K562 (cell line): ENCODE results near the gene ATF6B. TPM values are rescaled to one million over a fixed set of nuclear protein-coding genes. Genes with fewer than 3 reads are reported as not detected.
A peak's percentile ranks its signal among the peaks of the same experiment; 100 is the strongest.

ENCODE experiments used
- ATF1 ChIP-seq, 2 experiments: fragments of 450-650 bp in 1 of 2; IDR thresholded peaks; 2 replicates each; pipeline ENCODE4 v1.6.1; 2016; ENCODE audit warnings: missing compliant biosample characterization in 1 of 2, missing genetic modification characterization in 1 of 2
- CBX1 ChIP-seq: sonication (generic); IDR thresholded peaks from 2 replicates; pipeline ENCODE4 v1.6.1; 2016; ENCODE audit warnings: antibody characterized with exemption, low read depth, mild to moderate bottlenecking
- CSDE1 ChIP-seq, 2 experiments: fragments of 450-650 bp; IDR thresholded peaks; 2 replicates each; pipeline ENCODE4 v1.6.1; 2016; ENCODE audit warnings: mild to moderate bottlenecking in 1 of 2
- FOXA3 ChIP-seq, 2 experiments: fragments of 450-650 bp in 1 of 2; sonication (generic) in 1 of 2; formaldehyde crosslinking; IDR thresholded peaks in 1 of 2; conservative IDR thresholded peaks in 1 of 2; 2 replicates each; pipeline versions ENCODE4 v1.4.0 to v1.8.0; 2020 to 2022; ENCODE audit warnings: mild to moderate bottlenecking in 2 of 2, missing genetic modification reagents in 1 of 2
- HDAC3 ChIP-seq: fragments of 450-650 bp; IDR thresholded peaks from 2 replicates; pipeline ENCODE4 v1.6.1; 2018; ENCODE audit warnings: borderline replicate concordance, mild to moderate bottlenecking, moderate library complexity; ENCODE audit not compliant: partially characterized antibody
- HEY1 ChIP-seq: fragments of 250-450 bp; sonication (Bioruptor Pico); IDR thresholded peaks from 2 replicates; pipeline ENCODE4 v1.5.0; 2020; ENCODE audit warnings: mild to moderate bottlenecking, moderate library complexity, borderline replicate concordance
- HNRNPLL ChIP-seq: fragments of 200-400 bp; formaldehyde crosslinking; IDR thresholded peaks from 2 replicates; pipeline ENCODE4 v1.6.1; 2017; ENCODE audit warnings: low read length, low read depth, mild to moderate bottlenecking; ENCODE audit not compliant: poor library complexity, severe bottlenecking
- NFATC3 ChIP-seq: fragments of 450-650 bp; IDR thresholded peaks from 2 replicates; pipeline ENCODE4 v1.6.1; 2017; ENCODE audit warnings: mild to moderate bottlenecking
- NFIX ChIP-seq: fragments of 250-450 bp; sonication (Bioruptor Pico); IDR thresholded peaks from 2 replicates; pipeline ENCODE4 v1.4.0; 2020; ENCODE audit warnings: low read depth, mild to moderate bottlenecking, moderate library complexity
- POLR3G ChIP-seq: IDR thresholded peaks from 2 replicates; pipeline ENCODE4 v1.6.1; 2011; ENCODE audit not compliant: insufficient read length, insufficient replicate concordance; ENCODE audit errors: extremely low read depth
- RB1 ChIP-seq: fragments of 450-650 bp; IDR thresholded peaks from 2 replicates; pipeline ENCODE4 v1.6.1; 2017; ENCODE audit warnings: low read depth, mild to moderate bottlenecking
- RBM14 ChIP-seq: fragments of 200-400 bp; formaldehyde crosslinking; IDR thresholded peaks from 2 replicates; pipeline ENCODE4 v1.6.1; 2018; ENCODE audit warnings: low read depth, mild to moderate bottlenecking, low read length, moderate library complexity, borderline replicate concordance; ENCODE audit not compliant: insufficient read depth
- RFX1 ChIP-seq: fragments of 450-650 bp; IDR thresholded peaks from 2 replicates; pipeline ENCODE4 v1.6.1; 2016; ENCODE audit warnings: mild to moderate bottlenecking, moderate library complexity
- SMARCA4 ChIP-seq: fragments of 450-650 bp; IDR thresholded peaks from 2 replicates; pipeline ENCODE4 v1.6.1; 2016
- SMARCA5 ChIP-seq: fragments of 450-650 bp; IDR thresholded peaks from 2 replicates; pipeline ENCODE4 v1.6.1; 2016
- SP2 ChIP-seq: IDR thresholded peaks from 2 replicates; pipeline ENCODE4 v1.6.1; 2011; ENCODE audit warnings: mild to moderate bottlenecking, low read depth, low read length, moderate library complexity; ENCODE audit not compliant: poor library complexity, severe bottlenecking; ENCODE audit errors: extremely low read depth
- TARDBP ChIP-seq: fragments of 450-650 bp; IDR thresholded peaks from 2 replicates; pipeline ENCODE4 v1.6.1; 2016
- TEAD1 ChIP-seq, 2 experiments: fragments of 450-650 bp in 1 of 2; sonication (generic) in 1 of 2; formaldehyde crosslinking; IDR thresholded peaks; 2 replicates each; pipeline versions ENCODE4 v1.4.0 to v1.8.0; 2020 to 2022; ENCODE audit warnings: mild to moderate bottlenecking in 2 of 2, missing genetic modification reagents in 1 of 2
- TEAD4 ChIP-seq, 2 experiments: sonication (generic) in 1 of 2; formaldehyde crosslinking in 1 of 2; IDR thresholded peaks; 2 replicates each; pipeline versions ENCODE4 v1.6.1 to v1.8.0; 2012 to 2022; ENCODE audit warnings: borderline replicate concordance in 1 of 2, inconsistent platforms in 1 of 2, low read length in 1 of 2, mild to moderate bottlenecking in 1 of 2, missing genetic modification reagents in 1 of 2
- TGIF2 ChIP-seq: sonication (generic); formaldehyde crosslinking; IDR thresholded peaks from 2 replicates; pipeline ENCODE4 v1.8.1; 2022; ENCODE audit warnings: mild to moderate bottlenecking, missing genetic modification reagents, moderate library complexity
- ZBTB17 ChIP-seq: fragments of 450-650 bp; formaldehyde crosslinking; IDR thresholded peaks from 2 replicates; pipeline ENCODE4 v1.4.0; 2020; ENCODE audit warnings: mild to moderate bottlenecking
- ZNF668 ChIP-seq: fragments of 250-450 bp; sonication (Bioruptor Pico); IDR thresholded peaks from 2 replicates; pipeline ENCODE4 v1.8.0; 2022; ENCODE audit warnings: mild to moderate bottlenecking, inconsistent platforms
- ZNF75A ChIP-seq: fragments of 450-650 bp; formaldehyde crosslinking; IDR thresholded peaks from 2 replicates; pipeline ENCODE4 v1.4.0; 2020; ENCODE audit warnings: mild to moderate bottlenecking
- polyA plus RNA-seq, 8 experiments: library from polyadenylated mRNA; depleted of rRNA in 4 of 8; stranded (reverse) in 5 of 8; unstranded in 3 of 8; fragments of >200 nt; fragmentation: Nextera tagmentation in 2 of 8; fragmentation: Illumina TruSeq in 1 of 8; extraction: Ambion mirVana in 2 of 8; extraction: Trizol in 1 of 8; gene quantifications; 2 replicates each; pipeline versions ENCODE4 v1.2.1 to v1.2.3, GENCODE V29; 2011 to 2014; ENCODE audit warnings: inconsistent platforms in 1 of 8, missing spikeins in 1 of 8
- total RNA-seq, 7 experiments: library from RNA; depleted of rRNA in 6 of 7; stranded (reverse); fragments of >200 nt in 6 of 7; fragmentation: Illumina TruSeq in 2 of 7; extraction: Trizol in 2 of 7; gene quantifications; 2 replicates each; pipeline versions ENCODE4 v1.2.1 to v1.2.3, GENCODE V29; 2011 to 2021; ENCODE audit warnings: low replicate concordance in 1 of 7
- TF ChIP-seq, protein P1 (sequence below): IDR thresholded peaks from 2 replicates; pipeline ENCODE4 v1.6.1; 2011; ENCODE audit not compliant: insufficient read length; ENCODE audit errors: extremely low read depth
- TF ChIP-seq, protein P2 (sequence below), 2 experiments: fragments of 450-650 bp; IDR thresholded peaks; 2 replicates each; pipeline ENCODE4 v1.6.1; 2018; ENCODE audit warnings: mild to moderate bottlenecking in 2 of 2, low read depth in 1 of 2; ENCODE audit not compliant: partially characterized antibody in 2 of 2

Gene ATF6B
- total and polyA plus RNA-seq, 9 of the 15 experiments (the other 6 are each of a cell fraction or from before 2014, with no cell fraction given) = 20.7 to 131 (median 31.7) TPM

DNA sequence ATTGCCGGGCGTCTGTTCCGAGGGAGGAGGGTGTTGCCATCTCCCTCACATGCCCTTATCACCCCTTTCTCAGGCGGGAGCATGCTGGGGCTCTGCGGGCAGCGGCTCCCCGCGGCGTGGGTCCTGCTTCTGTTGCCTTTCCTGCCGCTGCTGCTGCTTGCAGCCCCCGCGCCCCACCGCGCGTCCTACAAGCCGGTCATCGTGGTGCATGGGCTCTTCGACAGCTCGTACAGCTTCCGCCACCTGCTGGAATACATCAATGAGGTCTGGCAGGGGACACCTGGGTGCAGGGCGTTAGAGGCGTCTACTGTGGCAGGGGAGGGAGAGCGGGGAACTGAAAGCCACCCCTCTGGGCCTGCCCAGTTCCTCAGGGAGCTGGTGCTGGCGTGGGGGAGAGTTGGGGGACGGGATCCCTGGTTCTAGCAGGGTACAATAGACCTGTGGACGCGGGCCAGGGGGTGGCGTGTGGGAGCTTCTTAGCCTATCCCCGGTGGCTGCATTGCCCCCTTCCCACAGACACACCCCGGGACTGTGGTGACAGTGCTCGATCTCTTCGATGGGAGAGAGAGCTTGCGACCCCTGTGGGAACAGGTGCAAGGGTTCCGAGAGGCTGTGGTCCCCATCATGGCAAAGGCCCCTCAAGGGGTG is 26.6 kb upstream of the ATF6B start (continued):
- TF ChIP-seq HEY1 (CRISPR knock-in tag) = no peak
- no peak for TF ChIP-seq CSDE1 (IDR thresholded peaks at IDR 0.05)
- TF ChIP-seq NFATC3 = no peak
- no peak for TF ChIP-seq HDAC3
- TF ChIP-seq, protein P1, sequence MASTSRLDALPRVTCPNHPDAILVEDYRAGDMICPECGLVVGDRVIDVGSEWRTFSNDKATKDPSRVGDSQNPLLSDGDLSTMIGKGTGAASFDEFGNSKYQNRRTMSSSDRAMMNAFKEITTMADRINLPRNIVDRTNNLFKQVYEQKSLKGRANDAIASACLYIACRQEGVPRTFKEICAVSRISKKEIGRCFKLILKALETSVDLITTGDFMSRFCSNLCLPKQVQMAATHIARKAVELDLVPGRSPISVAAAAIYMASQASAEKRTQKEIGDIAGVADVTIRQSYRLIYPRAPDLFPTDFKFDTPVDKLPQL = no peak
- no peak for TF ChIP-seq FOXA3 (CRISPR knock-in tag; conservative IDR thresholded peaks at IDR 0.05 in 1 of 2, IDR thresholded peaks at IDR 0.05 in 1 of 2)
- TF ChIP-seq SP2 = no peak
- TF ChIP-seq TEAD4 (IDR thresholded peaks at IDR 0.05; ENCODE audit: low read length) = no peak
- no peak; the same call in 1 of the 2 replicates for TF ChIP-seq TEAD4 (CRISPR knock-in tag; IDR thresholded peaks at IDR 0.05; ENCODE audit: borderline replicate concordance)
- TF ChIP-seq ATF1 (CRISPR knock-in tag; IDR thresholded peaks at IDR 0.05) = no peak
- no peak; the same call in 1 of the 2 replicates for TF ChIP-seq ATF1 (tag; IDR thresholded peaks at IDR 0.05)
- TF ChIP-seq SMARCA4 = 0 out of 2 replicates have a peak, but pooled peaks have one; percentile 13
- no peak; the same call in none of the 2 replicates for TF ChIP-seq RB1
- TF ChIP-seq ZBTB17 = no peak
- no peak; the same call in 1 of the 2 replicates for TF ChIP-seq TGIF2 (CRISPR knock-in tag)
- TF ChIP-seq ZNF75A (CRISPR knock-in tag) = no peak
- TF ChIP-seq POLR3G = no peak
- peak; percentile 48; the same call in 1 of the 2 replicates for TF ChIP-seq SMARCA5
- TF ChIP-seq TARDBP = 0 out of 2 replicates have a peak, but pooled peaks have one; percentile 14
- TF ChIP-seq NFIX (CRISPR knock-in tag) = no peak
- no peak for TF ChIP-seq ZNF668 (CRISPR knock-in tag)
- no peak for TF ChIP-seq RFX1
- peak in 1 of 2 experiments; percentile 62; a peak in 2 of 4 replicates for TF ChIP-seq TEAD1 (CRISPR knock-in tag; IDR thresholded peaks at IDR 0.05)
- no peak for TF ChIP-seq HNRNPLL
- no peak for TF ChIP-seq CBX1
- TF ChIP-seq RBM14 = 0 out of 2 replicates have a peak, but pooled peaks have one; percentile 16
- TF ChIP-seq, protein P2, sequence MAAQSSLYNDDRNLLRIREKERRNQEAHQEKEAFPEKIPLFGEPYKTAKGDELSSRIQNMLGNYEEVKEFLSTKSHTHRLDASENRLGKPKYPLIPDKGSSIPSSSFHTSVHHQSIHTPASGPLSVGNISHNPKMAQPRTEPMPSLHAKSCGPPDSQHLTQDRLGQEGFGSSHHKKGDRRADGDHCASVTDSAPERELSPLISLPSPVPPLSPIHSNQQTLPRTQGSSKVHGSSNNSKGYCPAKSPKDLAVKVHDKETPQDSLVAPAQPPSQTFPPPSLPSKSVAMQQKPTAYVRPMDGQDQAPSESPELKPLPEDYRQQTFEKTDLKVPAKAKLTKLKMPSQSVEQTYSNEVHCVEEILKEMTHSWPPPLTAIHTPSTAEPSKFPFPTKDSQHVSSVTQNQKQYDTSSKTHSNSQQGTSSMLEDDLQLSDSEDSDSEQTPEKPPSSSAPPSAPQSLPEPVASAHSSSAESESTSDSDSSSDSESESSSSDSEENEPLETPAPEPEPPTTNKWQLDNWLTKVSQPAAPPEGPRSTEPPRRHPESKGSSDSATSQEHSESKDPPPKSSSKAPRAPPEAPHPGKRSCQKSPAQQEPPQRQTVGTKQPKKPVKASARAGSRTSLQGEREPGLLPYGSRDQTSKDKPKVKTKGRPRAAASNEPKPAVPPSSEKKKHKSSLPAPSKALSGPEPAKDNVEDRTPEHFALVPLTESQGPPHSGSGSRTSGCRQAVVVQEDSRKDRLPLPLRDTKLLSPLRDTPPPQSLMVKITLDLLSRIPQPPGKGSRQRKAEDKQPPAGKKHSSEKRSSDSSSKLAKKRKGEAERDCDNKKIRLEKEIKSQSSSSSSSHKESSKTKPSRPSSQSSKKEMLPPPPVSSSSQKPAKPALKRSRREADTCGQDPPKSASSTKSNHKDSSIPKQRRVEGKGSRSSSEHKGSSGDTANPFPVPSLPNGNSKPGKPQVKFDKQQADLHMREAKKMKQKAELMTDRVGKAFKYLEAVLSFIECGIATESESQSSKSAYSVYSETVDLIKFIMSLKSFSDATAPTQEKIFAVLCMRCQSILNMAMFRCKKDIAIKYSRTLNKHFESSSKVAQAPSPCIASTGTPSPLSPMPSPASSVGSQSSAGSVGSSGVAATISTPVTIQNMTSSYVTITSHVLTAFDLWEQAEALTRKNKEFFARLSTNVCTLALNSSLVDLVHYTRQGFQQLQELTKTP (IDR thresholded peaks at IDR 0.05; ENCODE audit: low read depth in 1 of 2, partially characterized antibody in 2 of 2) = no peak
